Stimulated activated naive CD4-positive, alpha-beta T cell (primary cell): Measurements from ENCODE around the gene FNDC3B.

Experiments
- DNase-seq, 6 experiments: peaks; one replicate each; lab custom pipeline; 2025; lab: John Stamatoyannopoulos, UW

The FNDC3B gene

GRCh38 chr3:172170073-172170709 lies 130.8 kb downstream of the FNDC3B start:
- DNase-seq = no peak

- DNase-seq = no peak
Observed at GRCh38 chr3:172170841-172171240, 131.5 kb downstream of the FNDC3B start.

GRCh38 chr3:172171396-172172075 lies 132.2 kb downstream of the FNDC3B start:
- DNase-seq = no peak

GRCh38 chr3:172173316-172174254 lies 134.2 kb downstream of the FNDC3B start:
- no peak for DNase-seq

- no peak for DNase-seq
Observed at GRCh38 chr3:172174513-172175253, 135.3 kb downstream of the FNDC3B start.

GRCh38 chr3:172175254-172175599 lies 135.8 kb downstream of the FNDC3B start:
- no peak for DNase-seq

GRCh38 chr3:172176061-172176770 lies 136.8 kb downstream of the FNDC3B start:
- DNase-seq = no peak

GRCh38 chr3:172177046-172177445 lies 137.7 kb downstream of the FNDC3B start:
- no peak for DNase-seq

GRCh38 chr3:172177803-172178316 lies 138.5 kb downstream of the FNDC3B start:
- no peak for DNase-seq

- no peak for DNase-seq
Observed at GRCh38 chr3:172179680-172180399, 140.5 kb downstream of the FNDC3B start.

GRCh38 chr3:172180473-172180872 lies 141.1 kb downstream of the FNDC3B start:
- DNase-seq = no peak

GRCh38 chr3:172181932-172182586 lies 142.7 kb downstream of the FNDC3B start:
- DNase-seq = no peak

GRCh38 chr3:172182797-172183196 lies 143.4 kb downstream of the FNDC3B start:
- DNase-seq = no peak

- DNase-seq = no peak
Observed at GRCh38 chr3:172184106-172184822, 144.9 kb downstream of the FNDC3B start.

GRCh38 chr3:172185907-172186306 lies 146.5 kb downstream of the FNDC3B start:
- DNase-seq = no peak

- no peak for DNase-seq
Observed at GRCh38 chr3:172186607-172187006, 147.2 kb downstream of the FNDC3B start.

GRCh38 chr3:172187511-172187910 lies 148.1 kb downstream of the FNDC3B start:
- DNase-seq = no peak

GRCh38 chr3:172188511-172188910 lies 149.1 kb downstream of the FNDC3B start:
- DNase-seq = no peak

GRCh38 chr3:172189213-172189612 lies 149.8 kb downstream of the FNDC3B start:
- DNase-seq = no peak
